GM21526 (cell line): ENCODE measurements around the gene NR2F6.
"Not testable (repeated sequence)": the region's sequence is repeated elsewhere in the genome, so short reads cannot be mapped to it uniquely, and the experiment has no call there.

Source experiments
- ATAC-seq: cut with Tn5 transposase; IDR thresholded peaks from one replicate; pipeline ENCODE4 v1.9.1; 2021; ENCODE audit warnings: moderate library complexity; ENCODE audit not compliant: unreplicated experiment, low FRiP score

NR2F6 gene

DNA sequence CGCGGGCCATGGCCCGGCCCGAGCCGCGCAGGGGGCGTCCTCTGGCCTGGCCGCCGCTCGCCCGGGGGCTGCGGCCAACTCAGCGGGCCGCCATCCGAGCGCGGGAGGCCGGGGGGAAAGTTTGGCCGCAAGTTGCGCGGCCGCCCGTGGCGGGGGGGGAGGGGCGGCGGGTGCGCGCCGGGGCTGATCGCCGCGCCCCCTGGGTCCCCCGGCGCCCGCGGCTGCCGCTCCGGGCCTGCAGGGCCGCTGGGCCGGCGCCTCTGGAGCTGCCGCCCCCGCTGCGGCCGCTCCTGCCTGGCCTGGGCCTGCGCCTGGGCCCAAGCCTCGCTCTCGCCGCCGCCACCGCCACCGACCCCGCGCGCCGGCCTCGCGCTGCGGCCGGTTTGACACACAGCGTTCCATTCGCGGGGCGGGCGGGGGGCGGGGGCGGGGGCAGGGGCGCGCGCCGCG, at the start of gene NR2F6:
Gene NR2F6 (minus strand): TSS at position 385 of the 450 bp plus-strand sequence. CDS start 699 bp downstream, outside the sequence.
- peak; percentile 21 for ATAC-seq

DNA sequence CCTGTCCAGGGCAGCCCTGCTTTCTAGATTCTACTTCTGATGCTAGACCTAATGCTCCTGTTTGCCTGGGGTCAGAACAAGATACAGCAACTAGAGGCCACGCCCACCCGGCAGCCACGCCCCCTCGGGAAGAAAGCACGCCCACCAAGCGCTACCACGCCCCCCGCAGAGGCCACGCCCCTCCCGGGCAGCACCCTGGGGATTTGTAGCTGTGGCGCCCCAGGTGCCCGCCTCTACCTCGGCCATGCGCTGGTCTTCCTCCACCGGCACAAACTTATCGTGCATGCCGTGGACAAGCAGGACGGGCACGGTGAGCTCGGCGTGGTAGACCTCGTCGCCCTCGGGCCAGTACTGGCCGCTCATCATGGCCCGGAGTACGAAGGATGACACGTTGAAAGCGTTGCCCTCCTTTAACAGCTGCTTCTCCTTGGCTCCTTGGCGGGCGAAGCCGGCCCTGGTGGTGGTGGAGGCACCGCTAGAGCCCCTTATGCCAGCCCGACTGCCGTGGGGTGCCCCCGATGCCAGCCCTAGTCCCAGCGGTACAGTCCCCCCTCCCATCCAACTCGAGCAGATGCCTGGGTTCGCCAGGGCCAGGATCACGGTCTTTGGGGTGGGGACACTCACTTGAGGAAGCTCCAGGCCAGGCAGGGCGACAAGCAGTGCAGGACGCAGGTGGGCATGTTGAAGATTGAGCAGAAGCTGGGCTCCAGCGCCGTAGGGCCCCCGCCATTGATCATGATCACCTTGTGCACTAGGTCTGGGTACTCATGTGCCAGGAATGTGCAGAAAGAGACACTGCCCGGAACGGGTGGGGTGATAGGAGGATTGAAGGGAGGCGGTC, 48.6 kb upstream of the NR2F6 start:
- no peak for ATAC-seq

DNA sequence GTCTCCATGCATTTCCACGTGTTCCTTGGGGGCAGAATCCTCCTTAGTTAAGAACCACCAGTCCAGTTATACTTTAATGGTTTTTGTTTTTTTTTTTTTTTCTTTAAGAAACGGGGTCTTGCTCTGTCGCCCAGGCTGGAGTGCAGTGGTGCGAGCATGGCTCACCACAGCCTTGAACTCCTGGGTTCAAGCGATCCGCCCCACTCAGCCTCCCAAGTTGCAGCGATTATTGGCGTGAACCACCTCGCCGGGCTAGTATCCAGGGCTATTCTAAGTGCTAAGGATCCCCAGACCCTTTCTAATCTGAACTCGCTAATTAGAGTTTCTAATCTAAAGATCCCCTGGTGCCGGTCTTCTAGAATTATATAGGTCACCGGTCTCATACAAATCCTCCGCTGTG, 47.9 kb upstream of the NR2F6 start:
- no peak for ATAC-seq

DNA sequence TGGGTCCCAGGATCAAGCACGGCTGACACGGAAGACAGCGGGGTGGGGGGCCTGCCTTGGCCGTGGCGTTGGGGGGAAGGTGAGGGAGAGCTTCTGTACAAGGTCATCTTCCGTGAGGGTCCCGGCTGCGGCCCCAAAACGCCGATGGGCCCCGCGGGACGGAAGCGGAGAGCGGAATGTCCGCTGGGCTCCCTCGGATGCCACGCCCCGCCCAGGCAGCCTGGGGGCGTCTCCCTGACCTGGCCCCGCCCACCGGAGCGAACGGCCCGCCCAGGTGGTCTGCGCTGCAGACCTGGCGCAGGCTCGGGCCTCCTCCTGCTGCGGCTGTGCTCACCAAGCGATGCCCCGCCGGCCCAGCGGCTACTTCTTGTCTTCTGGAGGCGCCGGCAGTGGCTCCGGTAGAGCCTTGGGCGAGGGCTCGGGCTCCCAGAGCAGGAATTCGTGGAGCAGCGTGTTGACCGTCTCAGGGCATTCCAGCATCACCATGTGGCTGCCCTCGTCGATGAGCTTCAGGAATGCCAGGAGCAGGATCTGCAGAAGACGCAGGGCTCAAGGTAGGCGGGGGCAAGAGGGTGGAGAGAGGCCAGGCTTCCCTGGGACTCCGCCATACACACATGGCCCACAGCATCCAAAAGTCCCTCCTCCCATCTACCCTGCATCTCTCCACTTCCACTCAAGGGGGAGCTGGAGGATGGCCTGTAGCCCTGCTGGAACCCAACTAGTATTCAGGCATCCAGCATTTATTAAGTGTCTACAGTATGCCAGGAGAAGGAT, 46.8 kb upstream of the NR2F6 start:
- ATAC-seq = peak; percentile 51

DNA sequence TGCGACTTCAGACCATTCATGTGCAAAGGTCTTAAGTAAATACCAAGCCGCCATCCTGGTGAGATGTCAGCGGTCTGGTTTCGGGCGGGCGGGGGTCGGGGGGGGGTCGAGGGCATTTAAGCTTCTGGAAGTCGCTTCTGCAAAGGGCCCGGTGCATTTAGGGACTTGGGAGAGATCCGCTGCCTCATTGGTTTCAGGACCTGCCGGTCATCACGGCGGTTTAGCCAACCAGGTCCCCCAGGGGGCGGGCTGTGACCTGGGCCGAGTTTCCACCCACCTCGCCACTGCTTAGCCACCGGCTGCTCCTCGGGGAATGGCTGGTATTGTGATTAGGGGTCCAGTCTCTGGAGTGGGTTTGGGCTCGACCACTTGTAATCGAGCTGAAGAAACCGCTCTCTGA, 43.8 kb upstream of the NR2F6 start:
- no peak for ATAC-seq

DNA sequence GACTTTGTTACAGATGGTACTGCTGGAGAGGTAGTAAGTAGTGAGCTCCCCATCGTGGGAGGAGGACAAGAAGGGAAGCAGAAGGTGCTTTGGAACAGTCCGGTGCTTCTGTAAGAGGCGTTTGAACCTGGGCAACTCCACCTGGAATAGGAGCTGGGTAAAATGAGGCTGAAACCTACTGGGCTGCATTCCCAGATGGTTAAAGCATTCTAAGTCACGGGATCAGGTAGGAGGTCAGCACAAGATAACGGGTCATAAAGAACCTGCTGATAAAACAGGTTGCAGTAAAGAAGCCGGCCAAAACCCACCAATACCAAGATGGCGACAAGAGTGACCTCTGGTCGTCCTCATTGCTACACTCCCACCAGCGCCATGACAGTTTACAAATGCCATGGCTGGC, 41.0 kb upstream of the NR2F6 start:
- no peak for ATAC-seq

DNA sequence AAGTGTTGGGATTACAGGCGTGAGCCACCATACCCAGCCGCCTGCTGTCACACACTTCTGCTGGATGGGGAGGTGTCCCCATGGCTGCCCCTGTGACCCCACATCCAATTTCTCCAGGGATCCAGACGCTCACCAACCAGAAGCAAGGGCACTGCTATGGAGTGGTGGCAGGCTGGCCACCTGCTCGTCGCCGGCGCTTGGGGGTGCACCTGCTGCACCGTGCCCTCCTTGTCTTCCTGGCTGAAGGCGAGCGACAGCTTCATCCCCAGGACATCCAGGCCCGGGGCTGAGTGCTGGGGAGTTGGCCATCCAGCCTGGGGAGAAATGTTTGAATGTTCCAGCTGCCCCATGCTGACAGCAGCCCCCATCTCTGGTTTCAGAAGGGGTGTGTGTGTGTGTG, 40.5 kb upstream of the NR2F6 start:
- ATAC-seq = no peak

DNA sequence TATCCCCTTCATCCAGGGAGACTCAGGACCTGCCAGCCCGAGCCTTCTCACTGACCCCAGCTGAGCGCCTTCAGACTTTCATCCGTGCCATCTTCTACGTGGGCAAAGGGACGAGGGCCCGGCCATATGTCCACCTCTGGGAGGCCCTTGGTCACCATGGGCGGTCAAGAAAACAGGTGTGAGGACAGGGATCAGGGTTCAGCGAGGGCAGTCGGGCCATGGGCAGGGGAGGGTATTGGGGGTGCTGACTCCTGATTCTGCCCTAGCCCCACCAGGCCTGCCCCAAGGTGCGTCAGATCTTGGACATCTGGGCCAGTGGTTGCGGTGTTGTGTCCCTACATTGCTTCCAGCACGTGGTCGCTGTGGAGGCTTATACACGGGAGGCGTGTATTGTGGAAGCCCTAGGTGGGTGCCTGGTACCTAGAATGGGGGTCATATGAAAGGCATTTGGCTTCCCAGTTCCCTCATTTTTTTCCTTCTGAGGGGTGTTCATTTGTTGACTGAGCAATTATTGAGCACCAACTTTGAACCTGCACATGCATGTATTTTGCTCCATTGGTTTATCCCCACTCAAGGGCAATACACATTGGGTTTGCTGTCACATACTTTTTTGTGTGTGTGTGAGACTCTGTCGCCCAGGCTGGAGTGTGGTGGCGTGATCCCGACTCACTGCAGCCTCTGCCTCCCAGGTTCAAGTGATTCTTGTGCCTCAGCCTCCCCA, 39.9 kb upstream of the NR2F6 start:
- no peak for ATAC-seq

DNA sequence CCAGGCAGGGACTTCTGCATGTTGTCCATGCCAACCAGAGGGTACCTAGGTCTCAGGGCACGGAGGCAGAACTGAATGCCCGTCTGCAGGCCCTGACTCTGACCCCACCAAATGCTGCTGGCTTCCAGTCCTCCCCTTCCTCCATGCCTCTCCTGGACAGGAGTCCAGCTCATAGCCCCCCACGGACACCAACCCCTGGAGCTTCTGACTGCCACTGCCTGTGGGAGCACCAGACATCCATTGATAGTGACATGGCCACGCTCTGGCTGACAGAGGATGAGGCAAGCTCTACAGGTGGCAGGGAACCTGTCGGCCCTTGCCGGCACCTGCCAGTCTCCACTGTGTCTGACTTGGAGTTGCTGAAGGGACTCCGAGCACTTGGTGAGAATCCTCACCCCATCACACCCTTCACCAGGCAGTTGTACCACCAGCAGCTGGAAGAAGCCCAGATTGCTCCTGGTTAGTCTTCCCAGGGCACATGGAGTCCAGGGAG, 37.8 kb upstream of the NR2F6 start:
- ATAC-seq = no peak

DNA sequence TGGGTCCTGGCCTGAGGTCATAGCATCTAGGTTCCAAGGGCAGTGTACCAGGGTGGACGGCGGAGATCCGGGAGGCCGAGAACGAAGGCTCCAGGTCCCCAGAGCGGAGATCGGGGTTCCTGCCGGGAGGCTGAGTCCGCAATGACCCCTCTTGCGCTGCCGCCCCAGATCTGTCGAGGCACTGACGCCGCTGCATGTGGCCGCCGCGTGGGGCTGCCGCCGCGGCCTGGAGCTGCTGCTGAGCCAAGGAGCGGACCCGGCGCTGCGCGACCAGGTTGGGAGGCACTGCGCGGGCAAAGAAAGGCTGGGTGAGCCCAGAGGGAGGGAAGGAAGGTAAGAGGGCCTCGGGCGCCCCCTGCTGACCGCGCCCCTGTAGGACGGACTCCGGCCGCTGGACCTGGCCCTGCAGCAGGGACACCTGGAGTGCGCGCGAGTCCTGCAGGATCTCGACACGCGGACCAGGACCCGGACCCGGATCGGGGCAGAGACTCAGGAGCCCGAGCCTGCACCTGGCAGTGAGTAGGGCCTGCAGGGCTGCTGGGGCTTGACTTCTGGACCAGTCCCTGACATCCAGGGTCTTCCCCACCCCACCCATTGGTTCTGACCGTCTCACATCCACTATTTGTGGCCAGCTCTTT, 36.9 kb upstream of the NR2F6 start:
- peak; percentile 54 for ATAC-seq

DNA sequence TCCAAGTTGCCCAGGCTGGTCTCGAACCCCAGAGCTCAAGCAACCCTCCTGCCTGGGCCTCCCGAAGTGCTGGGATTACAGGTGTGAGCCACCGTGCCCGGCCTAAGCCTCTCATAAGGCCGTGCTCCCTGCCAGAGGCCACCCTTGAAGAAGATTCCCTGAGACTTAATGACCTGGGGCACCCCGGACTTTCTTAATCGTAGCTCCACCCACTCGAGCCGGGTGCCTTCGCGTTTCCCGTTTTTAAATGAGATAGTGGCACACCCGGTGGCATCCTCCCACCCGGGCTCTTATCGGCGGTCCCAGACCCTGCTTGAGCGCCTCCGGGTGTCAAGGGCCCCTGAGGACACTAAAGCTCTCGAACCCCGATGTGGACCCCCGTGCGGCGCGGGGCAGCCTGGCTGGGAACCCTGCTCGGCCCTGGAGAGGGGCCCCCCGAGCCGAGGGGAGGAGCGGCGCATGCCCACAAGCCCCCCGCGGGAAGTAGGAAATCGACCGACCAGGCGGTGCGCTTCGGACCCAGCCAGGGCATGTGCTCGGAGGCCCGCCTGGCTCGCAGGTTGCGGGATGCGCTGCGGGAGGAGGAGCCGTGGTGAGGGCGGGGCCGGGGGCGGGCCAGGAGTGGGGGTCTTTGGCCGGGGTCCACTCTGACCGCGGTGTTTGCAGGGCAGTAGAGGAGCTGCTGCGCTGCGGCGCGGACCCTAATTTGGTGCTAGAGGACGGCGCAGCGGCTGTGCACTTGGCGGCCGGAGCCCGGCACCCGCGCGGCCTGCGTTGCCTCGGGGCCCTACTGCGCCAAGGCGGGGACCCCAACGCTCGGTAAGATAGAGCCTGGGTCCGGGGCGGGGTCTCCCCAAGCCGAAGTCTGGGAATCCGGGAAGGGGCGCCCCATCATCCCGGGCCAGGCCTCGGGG, 35.9 kb upstream of the NR2F6 start, which contains the start of gene ANKLE1:
Gene ANKLE1 (plus strand): TSS at position 511 of the 914 bp plus-strand sequence. CDS start 20 bp downstream, at position 531.
- no peak for ATAC-seq

DNA sequence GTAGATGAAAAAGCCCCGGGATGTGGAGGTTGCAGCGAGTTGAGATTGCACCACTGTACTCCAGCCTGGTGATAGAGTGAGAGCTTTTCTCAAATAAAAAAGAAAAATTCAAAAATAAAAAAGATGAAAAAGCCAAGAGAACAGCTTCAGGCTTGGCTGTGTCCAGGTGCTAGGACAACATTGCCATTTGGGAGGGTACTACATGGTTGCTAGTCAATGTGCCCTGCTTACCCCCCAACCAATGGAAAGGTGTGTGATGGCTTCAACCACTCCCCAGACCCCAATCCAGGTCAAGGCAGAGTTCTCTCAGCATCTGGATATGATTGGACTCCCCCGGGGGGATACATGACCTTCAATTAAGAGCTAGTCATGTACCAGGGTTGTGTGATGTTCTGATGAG, 33.7 kb upstream of the NR2F6 start:
- ATAC-seq = no peak

DNA sequence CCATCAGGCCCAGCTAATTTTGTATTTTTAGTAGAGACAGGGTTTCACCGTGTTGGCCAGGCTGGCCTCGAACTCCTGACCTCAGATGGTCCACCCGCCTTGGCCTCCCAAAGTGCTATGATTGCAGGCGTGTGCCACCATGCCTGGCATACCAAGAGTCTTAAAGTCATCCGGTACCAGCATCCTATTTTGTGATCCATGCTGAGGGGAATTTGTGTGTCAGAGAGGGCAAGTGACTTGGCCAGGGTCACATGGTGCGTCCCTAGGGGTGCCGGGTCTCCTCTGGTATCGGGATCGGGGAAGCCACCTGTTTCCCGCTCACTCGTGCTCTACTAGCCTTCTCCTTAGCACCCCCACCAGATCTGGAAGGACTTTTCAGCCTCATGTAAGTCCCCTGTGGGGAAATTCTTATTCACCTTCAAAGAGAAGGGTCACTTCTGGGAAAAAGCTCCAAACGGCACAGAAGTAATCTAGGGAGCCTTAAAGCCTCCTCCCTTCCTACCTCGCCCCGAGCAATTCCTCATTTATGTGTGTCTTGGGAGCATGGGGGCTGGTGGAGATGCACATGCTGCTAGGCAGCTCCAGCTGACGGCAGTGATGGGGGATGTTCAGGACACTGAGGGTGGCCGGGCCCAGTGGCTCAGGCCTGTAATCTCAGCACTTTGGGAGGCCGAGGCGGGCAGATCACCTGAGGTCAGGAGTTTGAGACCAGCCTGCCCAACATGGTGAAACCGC, 29.9 kb upstream of the NR2F6 start:
- no peak for ATAC-seq

DNA sequence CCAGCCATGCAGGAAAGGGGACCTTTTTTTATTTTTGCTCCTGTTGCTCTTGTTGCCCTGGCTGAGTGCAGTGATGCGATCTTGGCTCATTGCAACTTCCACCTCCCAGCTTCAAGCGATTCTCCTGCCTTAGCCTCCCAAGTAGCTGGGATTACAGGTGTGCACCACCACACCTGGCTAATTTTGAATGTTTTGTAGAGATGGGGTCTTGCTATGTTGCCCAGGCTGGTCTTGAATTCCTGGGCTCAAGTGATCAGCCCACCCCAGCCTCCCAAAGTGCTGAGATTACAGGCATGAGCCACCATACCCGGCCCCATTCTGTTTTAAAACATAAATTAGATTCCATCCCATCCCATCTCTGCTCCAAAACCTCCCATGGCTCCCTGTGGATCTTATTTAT, 29.2 kb upstream of the NR2F6 start:
- ATAC-seq = not testable (repeated sequence)

DNA sequence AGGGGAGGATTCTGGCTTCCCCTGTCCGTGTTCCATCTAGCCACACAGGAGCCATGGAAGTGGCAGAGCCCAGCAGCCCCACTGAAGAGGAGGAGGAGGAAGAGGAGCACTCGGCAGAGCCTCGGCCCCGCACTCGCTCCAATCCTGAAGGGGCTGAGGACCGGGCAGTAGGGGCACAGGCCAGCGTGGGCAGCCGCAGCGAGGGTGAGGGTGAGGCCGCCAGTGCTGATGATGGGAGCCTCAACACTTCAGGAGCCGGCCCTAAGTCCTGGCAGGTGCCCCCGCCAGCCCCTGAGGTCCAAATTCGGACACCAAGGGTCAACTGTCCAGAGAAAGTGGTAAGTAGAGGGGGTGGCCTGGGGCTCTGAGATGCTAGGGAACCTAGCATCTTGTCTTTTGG, 23.0 kb upstream of the NR2F6 start:
- no peak for ATAC-seq

DNA sequence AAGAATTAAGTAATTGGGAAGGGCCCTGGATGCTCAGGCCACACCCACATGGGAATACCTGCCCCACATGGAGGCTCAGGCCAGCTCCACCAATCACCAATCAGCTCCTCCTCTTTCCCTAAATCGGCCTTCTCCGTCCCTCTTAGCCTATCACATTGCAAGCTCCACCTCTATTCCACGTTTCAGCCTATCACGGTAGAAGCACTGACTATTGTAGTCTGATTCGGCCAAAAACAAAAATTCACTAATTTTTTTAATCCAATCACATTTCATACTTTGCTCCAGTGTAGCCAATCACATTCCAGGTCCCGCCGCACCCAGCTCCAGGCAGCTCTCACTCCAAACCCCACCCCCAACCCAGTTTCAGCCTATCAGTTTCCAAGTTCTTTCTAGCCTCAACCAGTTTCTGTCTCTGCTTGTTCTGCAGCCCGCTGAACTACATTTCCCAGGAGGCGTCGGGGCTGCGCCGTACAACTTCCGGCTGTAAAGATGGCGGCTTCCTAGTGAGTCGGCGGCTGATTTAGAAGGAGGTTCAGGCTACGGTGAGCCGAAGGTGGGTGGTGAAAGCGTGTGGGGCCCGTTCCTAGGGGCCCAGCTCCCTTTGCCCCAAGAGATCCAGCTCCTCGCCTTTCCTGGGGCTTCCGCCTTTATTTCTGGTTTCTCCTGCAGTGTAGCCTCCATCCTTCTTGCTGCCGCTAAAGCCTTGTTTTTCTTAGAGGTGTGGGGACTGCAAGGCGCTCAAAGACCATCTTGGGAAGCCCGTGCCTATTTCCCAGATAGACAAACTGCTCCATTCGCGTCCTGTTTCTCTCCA, 21.5 kb upstream of the NR2F6 start, which contains the start of gene BABAM1:
Gene BABAM1 (plus strand): TSS at position 469 of the 814 bp plus-strand sequence. CDS start 1,364 bp downstream, outside the sequence.
- peak; percentile 85 for ATAC-seq

DNA sequence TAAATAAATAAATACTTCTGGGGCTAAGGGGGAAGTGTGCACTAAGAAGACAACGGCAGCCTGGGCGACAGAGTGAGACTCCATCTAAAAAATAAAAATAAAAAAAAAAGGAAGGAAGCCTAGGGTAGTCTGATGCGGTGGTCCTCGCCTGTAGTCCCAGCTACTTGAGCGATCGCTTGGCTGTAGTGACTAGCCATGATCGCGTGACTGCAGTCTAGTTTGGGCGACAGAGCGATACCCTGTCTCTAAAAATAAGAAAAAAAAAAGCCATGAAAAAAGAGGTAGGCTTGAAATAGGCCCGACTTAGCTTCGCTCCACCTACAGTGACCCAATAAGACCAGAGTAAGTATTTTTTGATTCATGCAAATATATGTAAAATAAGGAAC, 20.9 kb upstream of the NR2F6 start:
- no peak for ATAC-seq

DNA sequence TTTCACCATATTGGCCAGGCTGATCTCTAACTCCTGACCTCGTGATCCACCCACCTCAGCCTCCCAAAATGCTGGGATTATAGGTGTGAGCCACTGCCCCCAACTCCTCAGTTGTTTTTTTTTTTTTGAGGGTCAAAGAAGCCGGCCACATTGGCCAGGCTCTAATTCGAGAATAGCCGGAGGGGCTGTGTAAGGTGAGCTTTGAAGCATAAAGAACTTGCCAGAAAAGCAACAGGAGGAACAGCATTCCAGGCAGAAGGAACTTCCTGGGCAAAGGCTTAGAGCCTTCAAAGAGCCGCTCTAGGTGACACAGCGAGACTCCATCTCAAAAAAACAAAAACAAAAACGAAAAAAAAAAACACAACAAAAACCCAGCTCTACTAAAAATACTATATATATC, 20.3 kb upstream of the NR2F6 start:
- no peak for ATAC-seq
